Kidney capillary endothelial cell (primary cell): ENCODE data around the gene MC3R.

Source experiments
- DNase-seq: peaks from one replicate; pipeline ENCODE4 v3.0.0-alpha.2; 2018; ENCODE audit warnings: low spot score

MC3R gene

GRCh38 chr20:56249956-56250355 is 1.4 kb downstream of the MC3R start:
- DNase-seq = no peak

GRCh38 chr20:56257604-56258003 is 9.1 kb downstream of the MC3R start:
- no peak for DNase-seq

- DNase-seq = no peak
Measured at GRCh38 chr20:56259948-56260347, 11.4 kb downstream of the MC3R start.

- DNase-seq = no peak
Measured at GRCh38 chr20:56268536-56268935, 20.0 kb downstream of the MC3R start.

- no peak for DNase-seq
Measured at GRCh38 chr20:56271974-56272373, 23.4 kb downstream of the MC3R start.

GRCh38 chr20:56273491-56273890 is 25.0 kb downstream of the MC3R start:
- DNase-seq = no peak

- no peak for DNase-seq
Measured at GRCh38 chr20:56274156-56274555, 25.6 kb downstream of the MC3R start.

- no peak for DNase-seq
Measured at GRCh38 chr20:56278196-56278595, 29.7 kb downstream of the MC3R start.

- no peak for DNase-seq
Measured at GRCh38 chr20:56285496-56285895, 37.0 kb downstream of the MC3R start.

GRCh38 chr20:56289652-56290051 is 41.1 kb downstream of the MC3R start:
- no peak for DNase-seq

- no peak for DNase-seq
Measured at GRCh38 chr20:56299362-56299761, 50.8 kb downstream of the MC3R start.
